Stimulated activated CD4-positive, alpha-beta T cell treated with anti-CD3 and anti-CD28 coated beads, Interleukin-2, amount 100 ng/mL, for 48 hours (primary cell): ENCODE measurements around the gene GUCA1A.
"Not testable (repeated sequence)": the region's sequence is repeated elsewhere in the genome, so short reads cannot be mapped to it uniquely, and the experiment has no call there.

Source experiments
- DNase-seq, 2 donors: peaks; one replicate each; pipeline ENCODE4 v3.0.0-alpha.2; 2020

GUCA1A gene

DNA sequence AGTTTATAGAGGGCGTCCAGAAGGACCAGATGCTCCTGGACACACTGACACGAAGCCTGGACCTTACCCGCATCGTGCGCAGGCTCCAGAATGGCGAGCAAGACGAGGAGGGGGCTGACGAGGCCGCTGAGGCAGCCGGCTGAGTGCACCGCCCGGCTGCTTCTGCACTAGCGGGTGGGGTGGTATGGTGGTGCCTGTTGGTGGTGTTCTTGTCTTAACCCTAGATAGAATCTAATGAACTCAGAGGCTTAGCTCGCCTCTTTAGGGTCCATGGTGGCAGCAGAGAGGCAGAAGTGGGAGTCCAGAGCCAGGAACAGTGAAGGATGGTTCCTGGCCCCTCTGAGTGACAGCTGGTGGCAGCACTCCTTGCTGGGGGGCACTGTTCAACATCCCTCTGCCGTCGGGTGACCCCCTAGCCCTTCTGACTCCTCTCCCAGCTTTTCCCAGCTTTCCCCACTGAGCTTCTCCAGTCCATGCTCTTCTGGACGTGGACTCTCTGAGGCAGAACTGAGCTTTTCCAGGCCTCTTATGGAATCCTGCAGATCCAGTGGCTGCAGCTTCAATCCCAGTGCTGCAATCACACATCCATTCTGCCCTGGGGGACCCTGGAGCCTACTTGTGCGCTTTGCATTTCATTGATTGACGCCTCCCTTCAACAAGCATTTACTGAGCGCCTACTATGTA, 6.2 kb downstream of the GUCA1A start:
- no peak for DNase-seq

DNA sequence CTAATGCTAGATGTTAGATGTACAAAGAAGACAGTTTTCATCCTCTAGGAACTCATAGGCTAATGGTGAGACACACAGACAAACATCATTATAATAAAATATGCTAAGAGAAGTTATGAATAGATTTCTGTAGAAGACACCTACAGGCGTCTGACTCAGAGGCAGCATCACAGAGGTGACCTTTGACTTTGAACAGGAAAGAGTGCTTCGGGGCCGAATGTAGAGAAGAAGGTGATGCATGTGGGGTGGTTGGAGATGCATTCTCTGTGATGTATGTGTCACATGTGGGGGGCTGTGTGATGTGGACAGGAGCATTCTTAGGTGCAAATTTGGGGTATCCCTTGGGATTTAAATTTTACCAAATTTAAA, 6.8 kb downstream of the GUCA1A start:
- peak in 1 of 2 donors; percentile 26 for DNase-seq

DNA sequence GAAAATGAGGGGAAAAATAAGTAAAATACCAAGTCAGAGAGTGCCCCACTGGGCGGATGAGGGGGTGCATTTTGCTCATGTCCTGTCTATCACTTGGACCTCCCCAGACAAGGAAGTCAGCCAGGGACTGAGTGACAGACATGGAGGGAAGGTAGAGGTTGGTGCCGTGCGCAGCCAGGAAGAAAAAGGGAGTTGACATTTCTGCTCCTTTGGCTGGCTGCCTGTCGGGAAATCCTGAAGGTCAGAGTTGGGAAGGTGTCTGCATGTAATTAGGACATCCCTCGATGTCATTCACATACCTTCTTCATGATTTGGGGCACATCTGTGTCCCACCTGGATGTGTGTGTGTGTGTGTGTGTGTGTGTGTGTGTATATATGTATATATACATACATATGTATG, 8.9 kb downstream of the GUCA1A start:
- no peak for DNase-seq

DNA sequence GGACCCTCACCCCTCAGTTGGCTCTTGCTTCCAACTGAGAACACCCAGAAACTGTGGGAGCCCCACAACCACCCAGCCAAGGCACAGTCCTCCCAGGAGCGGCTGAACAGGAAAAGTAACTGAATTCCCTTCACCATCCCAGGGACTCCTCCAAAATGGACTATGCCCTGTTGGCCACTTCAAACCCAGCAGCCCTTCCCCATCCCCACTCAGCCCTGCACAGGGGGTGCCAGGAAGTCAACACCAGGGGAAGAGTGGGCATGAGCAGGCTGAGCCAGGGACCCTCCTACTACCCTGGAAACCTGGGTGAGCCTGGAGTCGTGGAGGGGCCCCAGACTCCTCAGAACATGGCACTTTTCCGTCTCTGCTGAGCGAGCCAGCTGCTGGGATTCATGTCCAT, 11.3 kb downstream of the GUCA1A start:
- no peak for DNase-seq

- DNase-seq = no peak
Measured at GRCh38 chr6:42185597-42185996, 12.4 kb downstream of the GUCA1A start.

DNA sequence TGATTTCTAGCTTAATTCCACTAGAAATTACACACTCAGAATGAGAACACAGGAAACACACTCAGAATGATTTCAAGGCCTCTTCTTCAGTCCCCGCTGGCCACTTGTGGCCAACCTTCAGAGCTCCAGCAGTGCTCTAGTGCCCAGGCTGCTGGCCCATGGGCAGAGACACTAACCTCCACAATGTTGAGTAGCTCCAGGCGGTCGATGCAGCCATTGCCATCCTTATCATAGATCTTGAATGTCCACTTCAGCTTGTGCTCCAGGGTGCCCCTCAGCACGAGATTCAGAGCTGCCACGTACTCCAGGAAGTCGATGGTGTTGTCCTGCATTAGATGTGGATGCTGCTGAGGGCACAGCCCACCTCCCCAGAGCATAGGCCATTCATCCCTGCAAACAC, 15.2 kb downstream of the GUCA1A start:
- DNase-seq = no peak

- DNase-seq = no peak
Measured at GRCh38 chr6:42190554-42191183, 17.5 kb downstream of the GUCA1A start.

DNA sequence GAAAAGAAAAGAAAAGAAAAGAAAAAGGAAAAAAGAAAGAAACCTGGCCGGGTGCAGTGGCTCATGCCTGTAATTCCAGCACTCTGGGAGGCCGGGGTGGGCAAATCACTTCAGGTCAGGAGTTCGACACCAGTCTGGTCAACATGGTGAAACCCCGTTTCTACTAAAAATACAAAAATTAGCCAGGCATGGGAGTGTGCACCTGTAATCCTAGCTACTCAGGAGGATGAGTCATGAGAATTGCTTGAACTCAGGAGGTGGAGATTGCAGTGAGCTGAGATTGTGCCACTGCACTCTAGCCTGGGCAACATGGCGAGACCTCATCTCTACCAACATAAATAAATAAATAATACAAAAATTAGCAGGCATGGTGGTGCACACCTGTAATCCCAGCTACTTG, 19.2 kb downstream of the GUCA1A start:
- DNase-seq = not testable (repeated sequence)

GRCh38 chr6:42193491-42193894, 20.3 kb downstream of the GUCA1A start:
- no peak for DNase-seq

- no peak for DNase-seq
Measured at GRCh38 chr6:42194056-42194455, 20.9 kb downstream of the GUCA1A start.

GRCh38 chr6:42195415-42195814, 22.3 kb downstream of the GUCA1A start:
- DNase-seq = no peak

- no peak for DNase-seq
Measured at GRCh38 chr6:42197555-42198362, 24.6 kb downstream of the GUCA1A start.

- no peak for DNase-seq
Measured at GRCh38 chr6:42199106-42199981, 26.2 kb downstream of the GUCA1A start.

DNA sequence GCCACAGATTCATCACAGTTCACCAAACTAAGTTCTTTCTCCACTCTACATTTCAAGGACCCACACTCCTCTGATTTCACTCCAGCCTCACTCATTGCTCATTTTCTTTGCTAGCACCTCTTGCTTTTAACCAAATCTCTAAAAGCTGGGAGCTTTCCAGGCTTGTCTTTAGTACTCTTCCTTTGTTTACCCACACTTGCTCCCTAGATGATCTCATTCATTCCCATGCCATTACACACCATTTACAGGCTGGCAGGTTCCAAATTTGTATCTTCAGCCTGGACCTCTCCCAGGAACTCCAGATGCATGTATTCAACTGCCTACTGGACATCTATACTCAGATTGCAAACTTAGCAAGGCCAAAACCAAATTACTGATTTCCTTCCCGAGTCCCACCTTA, 26.9 kb downstream of the GUCA1A start:
- DNase-seq = no peak

GRCh38 chr6:42201382-42201781, 28.2 kb downstream of the GUCA1A start:
- no peak for DNase-seq

DNA sequence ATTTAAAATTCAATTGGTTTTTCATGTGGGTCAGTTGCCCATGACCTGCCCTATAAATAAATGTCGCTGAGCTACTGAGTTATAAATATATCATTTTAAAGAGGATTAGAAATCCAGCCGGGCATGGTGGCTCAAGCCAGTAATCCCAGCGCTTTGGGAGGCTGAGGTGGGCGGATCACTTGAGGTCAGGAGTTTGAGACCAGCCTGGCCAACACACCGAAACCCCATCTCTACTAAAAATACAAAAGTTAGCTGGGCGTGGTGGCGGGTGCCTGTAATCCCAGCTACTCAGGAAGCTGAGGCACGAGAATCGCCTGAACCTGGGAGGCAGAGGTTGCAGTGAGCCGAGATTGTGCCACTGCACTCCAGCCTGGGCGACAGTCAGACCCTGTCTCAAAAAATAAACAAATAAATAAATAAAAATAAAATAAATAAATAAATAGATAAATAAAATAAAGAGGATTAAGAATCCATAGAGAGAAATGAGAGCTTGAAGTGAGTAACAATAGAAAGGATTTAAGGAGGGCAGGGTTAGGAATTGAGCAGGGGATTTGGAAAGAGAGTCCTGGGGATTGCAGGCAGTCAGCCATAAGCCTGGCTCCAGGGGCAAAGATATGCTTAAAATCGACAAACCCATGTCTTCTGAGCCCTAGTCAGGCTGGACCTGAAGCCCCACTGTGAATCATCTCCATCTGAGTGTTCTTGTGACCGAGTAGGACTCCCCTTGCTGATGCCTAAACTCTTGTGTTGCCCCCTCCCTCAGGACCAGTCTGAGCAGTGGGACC, 29.2 kb downstream of the GUCA1A start:
- not testable (repeated sequence) for DNase-seq

DNA sequence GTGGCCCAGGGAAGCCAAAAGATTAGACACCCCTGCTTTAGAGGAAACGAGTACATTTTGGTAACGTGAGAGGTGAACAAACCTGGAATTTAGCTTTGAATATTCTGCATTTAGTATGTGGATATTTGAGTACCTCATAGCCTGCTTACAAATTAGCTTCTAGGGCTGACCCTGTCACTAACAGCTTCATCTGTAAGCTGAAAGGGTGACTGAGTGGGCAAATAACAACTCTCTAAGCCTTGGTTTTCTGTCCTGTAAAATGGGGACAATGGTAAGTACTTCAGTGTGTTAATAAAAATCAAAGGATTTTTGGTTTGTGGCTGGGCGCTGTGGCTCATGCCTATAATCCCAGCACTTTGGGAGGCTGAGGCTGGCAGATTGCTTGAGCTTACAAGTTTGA, 30.0 kb downstream of the GUCA1A start:
- no peak for DNase-seq

DNA sequence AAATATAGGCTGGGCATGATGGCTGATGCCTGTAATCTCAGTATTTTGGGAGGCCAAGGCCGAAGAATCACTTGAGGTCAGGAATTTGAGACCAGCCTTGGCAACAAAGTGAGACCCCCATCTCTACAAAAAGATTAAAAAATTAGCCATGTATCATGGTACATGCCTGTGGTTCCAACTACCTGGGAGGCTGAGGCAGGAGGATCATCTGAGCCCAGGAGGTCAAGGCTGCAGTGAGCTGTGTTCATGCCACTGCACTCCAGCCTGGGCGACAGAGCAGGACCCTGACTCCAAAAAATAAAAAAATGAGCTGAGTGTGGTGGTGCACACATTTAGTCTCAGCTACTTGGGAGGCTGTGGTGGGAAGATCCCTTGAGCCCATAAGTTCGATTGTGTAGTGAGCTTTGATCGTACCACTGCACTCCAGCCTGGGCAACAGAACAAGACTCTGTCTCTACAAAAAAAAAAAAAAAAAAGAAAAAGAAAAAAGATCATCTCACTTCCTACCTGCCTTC, 31.7 kb downstream of the GUCA1A start:
- DNase-seq = no peak

DNA sequence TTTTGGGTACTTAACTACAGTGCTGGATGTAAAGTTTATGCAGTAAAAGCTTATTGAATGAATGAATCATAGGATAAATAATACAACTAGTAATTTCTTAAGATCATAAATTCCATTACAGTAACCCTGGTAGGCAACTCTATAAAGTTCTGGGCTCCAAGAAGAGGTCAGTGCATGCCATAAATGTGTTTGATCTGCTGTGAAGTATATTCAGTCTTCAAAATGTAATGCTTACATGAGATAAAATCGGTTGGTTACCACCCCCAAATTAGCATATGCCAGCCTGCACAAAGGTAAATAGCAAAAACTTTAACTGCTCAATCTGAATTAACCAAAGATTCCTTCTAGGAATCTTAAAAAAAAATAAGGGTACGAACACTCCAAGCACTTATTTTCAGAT, 34.4 kb downstream of the GUCA1A start:
- not testable (repeated sequence) for DNase-seq

- DNase-seq = no peak
Measured at GRCh38 chr6:42210551-42210950, 37.4 kb downstream of the GUCA1A start.

DNA sequence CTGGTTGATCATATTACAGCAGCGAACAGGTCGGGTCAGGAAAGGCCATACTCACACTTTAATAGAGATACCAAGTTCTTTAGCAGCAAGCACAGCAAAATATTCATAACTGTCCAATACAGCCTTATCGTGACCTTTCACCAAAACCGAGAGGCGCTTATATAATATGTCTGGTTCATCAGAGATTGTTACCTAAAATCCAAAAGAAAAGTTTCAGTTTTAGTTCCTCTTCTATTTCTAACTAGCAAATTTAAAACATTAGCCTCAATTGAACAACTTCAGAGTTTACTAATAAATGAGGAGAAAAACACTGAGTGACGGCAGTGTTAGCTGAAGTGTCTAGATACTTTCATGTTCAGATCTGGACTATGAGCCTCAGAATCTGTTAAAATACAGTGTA, 38.6 kb downstream of the GUCA1A start:
- DNase-seq = no peak

DNA sequence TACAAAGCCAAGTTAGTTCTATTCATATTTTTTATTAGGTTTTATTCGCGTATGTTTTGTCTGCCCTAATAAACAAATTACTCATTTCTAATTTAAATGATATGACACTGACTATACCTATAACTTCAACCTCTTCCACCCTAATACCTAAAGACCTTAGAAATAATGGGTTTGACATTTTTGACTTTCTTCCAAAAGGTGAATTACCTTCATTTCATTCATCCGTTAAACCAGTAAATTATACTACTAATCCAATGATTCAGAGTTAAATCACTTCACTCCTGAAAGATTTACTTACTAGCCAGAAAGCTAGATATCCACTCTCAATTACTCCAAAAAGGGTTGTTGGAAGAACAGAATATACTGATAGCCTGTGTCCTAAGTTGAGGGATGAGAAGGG, 39.3 kb downstream of the GUCA1A start:
- DNase-seq = no peak
